Caco-2 (cell line): ENCODE results near the gene ARHGAP24. TPM values are rescaled to one million over a fixed set of nuclear protein-coding genes. Genes with fewer than 3 reads are reported as not detected.

ENCODE experiments used
- BruUV-seq: library from RNA; stranded (reverse); fragments of 400-500 nt; replicated peaks from 2 replicates; lab custom pipeline; 2021; lab: Mats Ljungman, UMichigan
- CTCF ChIA-PET: fragments of 300-600 bp; sonication (Branson Sonifier 250); formaldehyde crosslinking; loops from one replicate; lab custom pipeline; 2022; ENCODE audit warnings: antibody characterized with exemption; lab: Charles Lee
- POLR2A ChIA-PET: fragments of 300-600 bp; sonication (Branson Sonifier 250); formaldehyde crosslinking; loops from one replicate; lab custom pipeline; 2022; ENCODE audit warnings: antibody characterized with exemption; lab: Charles Lee
- DNase-seq, 2 experiments: peaks; one replicate each; pipeline versions ENCODE4 v3.0.0 to v3.0.0-alpha.2; 2020 to 2022
- H3K27me3 ChIP-seq: replicated peaks from 2 replicates; pipeline ENCODE4 v1.6.0; 2011; ENCODE audit warnings: low read length; ENCODE audit not compliant: control insufficient read depth, insufficient read depth
- H3K36me3 ChIP-seq: 2 replicates; pipeline ENCODE4 v1.5.1; 2011; ENCODE audit warnings: low read length; ENCODE audit not compliant: control insufficient read depth, insufficient read depth
- H3K4me1 ChIP-seq: fragments of 250-450 bp; sonication (Bioruptor Pico); 2 replicates; pipeline ENCODE4 v1.5.1; 2020; ENCODE audit warnings: mild to moderate bottlenecking
- H3K4me3 ChIP-seq: 2 replicates; pipeline ENCODE4 v1.5.1; 2011; ENCODE audit warnings: low read depth, mild to moderate bottlenecking, control low read depth, low read length
- H3K9me3 ChIP-seq: fragments of 250-450 bp; sonication (Bioruptor Pico); 2 replicates; pipeline ENCODE4 v1.5.1; 2020; ENCODE audit warnings: mild to moderate bottlenecking, moderate library complexity
- H3K27ac Mint-ChIP-seq: one replicate; pipeline ENCODE4 v1.8.0; 2022; ENCODE audit warnings: mixed read lengths; ENCODE audit not compliant: unreplicated experiment
- H3K27me3 Mint-ChIP-seq: one replicate; pipeline ENCODE4 v1.8.0; 2022; ENCODE audit warnings: mixed read lengths; ENCODE audit not compliant: insufficient read depth, unreplicated experiment
- H3K36me3 Mint-ChIP-seq: one replicate; pipeline ENCODE4 v1.8.0; 2022; ENCODE audit warnings: mild to moderate bottlenecking, mixed read lengths; ENCODE audit not compliant: insufficient read depth, unreplicated experiment
- H3K4me1 Mint-ChIP-seq: one replicate; pipeline ENCODE4 v1.8.0; 2022; ENCODE audit warnings: low read depth, mixed read lengths; ENCODE audit not compliant: unreplicated experiment
- H3K4me3 Mint-ChIP-seq: one replicate; pipeline ENCODE4 v1.8.0; 2022; ENCODE audit warnings: mild to moderate bottlenecking, moderate library complexity, mixed read lengths; ENCODE audit not compliant: unreplicated experiment
- H3K9me3 Mint-ChIP-seq: one replicate; pipeline ENCODE4 v1.8.0; 2022; ENCODE audit warnings: mixed read lengths; ENCODE audit not compliant: unreplicated experiment
- intact Hi-C: fragments of 100-400 bp; cut with micrococcal nuclease; formaldehyde crosslinking; loops from one replicate; pipeline ENCODE4 v1.10.0; 2022; ENCODE audit not compliant: unreplicated experiment
- total RNA-seq: library from RNA; stranded (reverse); gene quantifications from 2 replicates; pipeline ENCODE4 v1.2.3, GENCODE V29; 2022
- TF ChIP-seq, protein P1 (sequence below), 2 experiments: fragments of 200-600 bp in 1 of 2; IDR thresholded peaks; 1 replicate in 1 of 2; 2 replicates in 1 of 2; pipeline versions ENCODE4 v1.5.1 to v1.8.0; 2011 to 2022; ENCODE audit warnings: antibody characterized with exemption in 1 of 2, control low read depth in 1 of 2, inconsistent platforms in 1 of 2, low read depth in 1 of 2, low read length in 1 of 2, mild to moderate bottlenecking in 1 of 2, moderate library complexity in 1 of 2; ENCODE audit not compliant: insufficient read depth in 1 of 2, severe bottlenecking in 1 of 2, unreplicated experiment in 1 of 2

The ARHGAP24 gene
- total RNA-seq, 1 experiment from 2014 or later: 2.8 TPM

DNA sequence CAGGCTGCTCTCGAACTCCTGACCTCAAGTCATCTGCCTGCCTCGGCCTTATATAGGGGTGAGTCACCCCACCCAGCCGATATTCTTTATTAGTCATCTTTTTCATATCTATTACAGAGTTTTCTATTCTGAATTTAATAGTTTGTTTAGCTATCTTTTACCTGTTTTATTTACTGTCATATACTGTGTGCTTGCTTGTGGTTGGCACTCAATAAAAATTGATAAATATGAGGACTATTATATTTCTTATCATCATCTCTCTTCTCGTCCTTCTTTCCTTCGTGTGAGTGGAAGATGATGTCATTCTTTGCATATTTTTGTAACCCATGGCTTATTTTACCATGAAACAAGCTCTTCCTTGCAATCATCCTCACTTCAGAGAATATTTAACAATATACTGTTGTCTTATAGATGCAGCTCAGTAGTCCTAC is 265.5 kb downstream of the ARHGAP24 start:
- H3K4me3 ChIP-seq: no peak overlapping the region
- no peaks in the 10 kb centered on the region for H3K27me3 ChIP-seq
- ChIA-PET POLR2A (no interaction called here), CTCF (no interaction called here)
- Mint-ChIP-seq H3K36me3 (no peaks in the 10 kb centered on the region), H3K9me3 (no peaks in the 10 kb centered on the region), H3K27ac (no peak overlapping the region), H3K27me3 (peaks cover 21% of the 10 kb centered on the region), H3K4me3 (no peak overlapping the region), H3K4me1 (no peaks in the 10 kb centered on the region)
- H3K9me3 ChIP-seq: no peaks in the 10 kb centered on the region; the same call in 1 of the 2 replicates
- TF ChIP-seq, protein P1, sequence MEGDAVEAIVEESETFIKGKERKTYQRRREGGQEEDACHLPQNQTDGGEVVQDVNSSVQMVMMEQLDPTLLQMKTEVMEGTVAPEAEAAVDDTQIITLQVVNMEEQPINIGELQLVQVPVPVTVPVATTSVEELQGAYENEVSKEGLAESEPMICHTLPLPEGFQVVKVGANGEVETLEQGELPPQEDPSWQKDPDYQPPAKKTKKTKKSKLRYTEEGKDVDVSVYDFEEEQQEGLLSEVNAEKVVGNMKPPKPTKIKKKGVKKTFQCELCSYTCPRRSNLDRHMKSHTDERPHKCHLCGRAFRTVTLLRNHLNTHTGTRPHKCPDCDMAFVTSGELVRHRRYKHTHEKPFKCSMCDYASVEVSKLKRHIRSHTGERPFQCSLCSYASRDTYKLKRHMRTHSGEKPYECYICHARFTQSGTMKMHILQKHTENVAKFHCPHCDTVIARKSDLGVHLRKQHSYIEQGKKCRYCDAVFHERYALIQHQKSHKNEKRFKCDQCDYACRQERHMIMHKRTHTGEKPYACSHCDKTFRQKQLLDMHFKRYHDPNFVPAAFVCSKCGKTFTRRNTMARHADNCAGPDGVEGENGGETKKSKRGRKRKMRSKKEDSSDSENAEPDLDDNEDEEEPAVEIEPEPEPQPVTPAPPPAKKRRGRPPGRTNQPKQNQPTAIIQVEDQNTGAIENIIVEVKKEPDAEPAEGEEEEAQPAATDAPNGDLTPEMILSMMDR (IDR thresholded peaks at IDR 0.05; ENCODE audit: insufficient read depth in 1 of 2, low read depth in 1 of 2, low read length in 1 of 2, severe bottlenecking in 1 of 2, unreplicated experiment in 1 of 2): no peak
- no TSS peak for BruUV-seq
- H3K4me1 ChIP-seq: no peaks in the 10 kb centered on the region
- H3K36me3 ChIP-seq: no peaks in the 10 kb centered on the region
- no peak for DNase-seq
- intact Hi-C loops: no loop called here

DNA sequence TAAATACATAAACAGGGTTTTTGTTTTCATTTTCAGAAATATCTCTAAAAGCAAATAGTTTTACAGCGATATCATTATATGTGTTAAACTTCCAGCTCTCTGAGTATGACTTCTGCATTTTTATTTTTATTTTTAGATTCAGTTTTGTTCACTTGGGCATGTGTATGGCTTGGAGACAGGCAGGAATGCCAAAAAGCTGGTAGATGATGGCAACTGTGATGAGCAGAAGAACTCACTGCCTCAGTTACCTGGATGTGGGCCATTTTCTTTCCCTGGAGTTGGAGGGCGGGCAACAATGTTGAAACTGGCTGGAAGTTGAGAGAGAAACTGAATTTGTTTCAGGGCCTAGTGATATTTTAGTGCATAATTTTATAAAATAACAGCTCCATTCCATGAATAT is 266.4 kb downstream of the ARHGAP24 start:
- intact Hi-C loops: no loop called here
- Mint-ChIP-seq H3K9me3 (no peaks in the 10 kb centered on the region), H3K36me3 (no peaks in the 10 kb centered on the region), H3K4me3 (no peak overlapping the region), H3K27ac (no peak overlapping the region), H3K27me3 (peaks cover 16% of the 10 kb centered on the region), H3K4me1 (no peaks in the 10 kb centered on the region)
- Histone ChIP-seq H3K36me3 (no peaks in the 10 kb centered on the region), H3K4me1 (no peaks in the 10 kb centered on the region), H3K9me3 (no peaks in the 10 kb centered on the region), H3K4me3 (no peak overlapping the region), H3K27me3 (no peaks in the 10 kb centered on the region)
- ChIA-PET CTCF (no interaction called here), POLR2A (no interaction called here)
- no TSS peak for BruUV-seq
- no peak for DNase-seq
- TF ChIP-seq, protein P1 (IDR thresholded peaks at IDR 0.05; ENCODE audit: insufficient read depth in 1 of 2, low read depth in 1 of 2, low read length in 1 of 2, severe bottlenecking in 1 of 2, unreplicated experiment in 1 of 2): no peak

DNA sequence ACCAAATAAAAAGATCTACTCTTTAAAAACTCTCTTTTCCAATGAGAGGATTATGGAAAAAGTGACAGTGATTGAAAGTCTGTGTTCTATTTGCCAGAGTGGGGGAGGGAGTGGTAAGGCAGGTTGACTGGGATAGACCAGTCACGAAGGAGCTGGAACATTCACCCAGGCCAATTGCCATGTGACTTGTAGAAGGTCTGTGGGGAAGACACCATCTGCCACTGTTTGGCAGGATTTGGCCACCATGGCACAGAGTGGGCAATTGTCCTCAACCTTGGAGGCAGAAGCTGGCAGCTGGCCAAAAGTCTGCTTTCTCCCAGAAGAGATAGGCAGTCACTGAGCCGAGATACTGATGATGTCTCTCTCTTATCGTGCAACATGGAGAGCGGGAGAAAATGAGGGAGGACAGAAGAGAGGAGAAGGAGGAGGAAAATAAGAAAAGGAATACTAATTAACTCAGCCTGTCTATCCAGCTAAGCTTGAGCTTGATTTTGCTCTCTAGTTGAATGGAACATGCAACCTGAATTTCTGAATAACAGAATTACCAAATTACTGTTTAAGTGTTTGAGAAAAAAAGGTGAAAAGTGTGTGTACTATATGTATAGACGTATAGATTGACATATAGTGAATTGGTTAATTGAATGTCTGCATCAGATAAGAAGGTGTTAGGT is 267.1 kb downstream of the ARHGAP24 start:
- ChIA-PET POLR2A (no interaction called here), CTCF (no interaction called here)
- TF ChIP-seq, protein P1 (IDR thresholded peaks at IDR 0.05; ENCODE audit: insufficient read depth in 1 of 2, low read depth in 1 of 2, low read length in 1 of 2, severe bottlenecking in 1 of 2, unreplicated experiment in 1 of 2): no peak
- Mint-ChIP-seq H3K36me3 (no peaks in the 10 kb centered on the region), H3K9me3 (no peaks in the 10 kb centered on the region), H3K4me3 (no peak overlapping the region), H3K4me1 (no peaks in the 10 kb centered on the region), H3K27me3 (peaks cover 16% of the 10 kb centered on the region), H3K27ac (no peak overlapping the region)
- H3K9me3 ChIP-seq: no peaks in the 10 kb centered on the region
- no TSS peak for BruUV-seq
- H3K4me1 ChIP-seq: no peaks in the 10 kb centered on the region
- DNase-seq: no peak
- H3K36me3 ChIP-seq: no peaks in the 10 kb centered on the region
- no peaks in the 10 kb centered on the region for H3K27me3 ChIP-seq
- no peak overlapping the region for H3K4me3 ChIP-seq
- intact Hi-C loops: no loop called here
